ENCODE measurements around the gene PIP4K2A.

DNA sequence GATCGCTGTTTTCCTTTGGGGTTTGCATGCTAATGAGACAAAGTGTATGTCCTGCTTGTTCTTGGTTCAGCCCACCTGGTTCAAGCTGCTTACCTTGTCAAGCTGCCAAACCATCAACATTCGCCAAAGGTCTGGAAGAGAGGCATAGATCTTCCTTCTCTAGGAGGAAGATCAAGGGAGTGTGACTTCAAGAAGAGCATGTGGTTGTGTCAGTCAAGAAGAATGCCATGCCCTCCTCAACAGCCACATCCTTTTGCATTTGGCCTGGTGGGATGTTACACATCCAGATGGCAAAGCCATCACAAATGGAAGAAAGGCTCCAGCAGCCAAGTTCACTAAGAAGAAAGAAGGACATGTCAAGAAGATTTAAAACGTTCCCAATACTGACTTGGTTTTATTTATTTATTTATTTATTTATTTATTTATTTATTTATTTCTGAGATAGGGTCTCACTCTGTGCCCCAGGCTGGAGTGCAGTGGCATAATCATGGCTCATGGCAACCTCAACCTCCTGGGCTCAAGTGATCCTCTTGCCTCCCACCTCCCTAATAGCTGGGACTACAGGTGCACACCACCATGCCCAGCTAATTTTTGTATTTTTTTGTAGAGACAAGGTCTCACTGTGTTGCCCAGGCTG, 5.1 kb upstream of the PIP4K2A start:
- TF ChIP-seq, protein P1, sequence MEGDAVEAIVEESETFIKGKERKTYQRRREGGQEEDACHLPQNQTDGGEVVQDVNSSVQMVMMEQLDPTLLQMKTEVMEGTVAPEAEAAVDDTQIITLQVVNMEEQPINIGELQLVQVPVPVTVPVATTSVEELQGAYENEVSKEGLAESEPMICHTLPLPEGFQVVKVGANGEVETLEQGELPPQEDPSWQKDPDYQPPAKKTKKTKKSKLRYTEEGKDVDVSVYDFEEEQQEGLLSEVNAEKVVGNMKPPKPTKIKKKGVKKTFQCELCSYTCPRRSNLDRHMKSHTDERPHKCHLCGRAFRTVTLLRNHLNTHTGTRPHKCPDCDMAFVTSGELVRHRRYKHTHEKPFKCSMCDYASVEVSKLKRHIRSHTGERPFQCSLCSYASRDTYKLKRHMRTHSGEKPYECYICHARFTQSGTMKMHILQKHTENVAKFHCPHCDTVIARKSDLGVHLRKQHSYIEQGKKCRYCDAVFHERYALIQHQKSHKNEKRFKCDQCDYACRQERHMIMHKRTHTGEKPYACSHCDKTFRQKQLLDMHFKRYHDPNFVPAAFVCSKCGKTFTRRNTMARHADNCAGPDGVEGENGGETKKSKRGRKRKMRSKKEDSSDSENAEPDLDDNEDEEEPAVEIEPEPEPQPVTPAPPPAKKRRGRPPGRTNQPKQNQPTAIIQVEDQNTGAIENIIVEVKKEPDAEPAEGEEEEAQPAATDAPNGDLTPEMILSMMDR (IDR thresholded peaks at IDR 0.05) = no peak
- TF ChIP-seq POLR2A (IDR thresholded peaks at IDR 0.05) (no peak), POLR2AphosphoS5 (IDR thresholded peaks at IDR 0.05) (no peak), EP300 (IDR thresholded peaks at IDR 0.05; ENCODE audit: low read depth) (no peak)
